ENCODE data around the gene EPHA8.

Gene EPHA8

DNA sequence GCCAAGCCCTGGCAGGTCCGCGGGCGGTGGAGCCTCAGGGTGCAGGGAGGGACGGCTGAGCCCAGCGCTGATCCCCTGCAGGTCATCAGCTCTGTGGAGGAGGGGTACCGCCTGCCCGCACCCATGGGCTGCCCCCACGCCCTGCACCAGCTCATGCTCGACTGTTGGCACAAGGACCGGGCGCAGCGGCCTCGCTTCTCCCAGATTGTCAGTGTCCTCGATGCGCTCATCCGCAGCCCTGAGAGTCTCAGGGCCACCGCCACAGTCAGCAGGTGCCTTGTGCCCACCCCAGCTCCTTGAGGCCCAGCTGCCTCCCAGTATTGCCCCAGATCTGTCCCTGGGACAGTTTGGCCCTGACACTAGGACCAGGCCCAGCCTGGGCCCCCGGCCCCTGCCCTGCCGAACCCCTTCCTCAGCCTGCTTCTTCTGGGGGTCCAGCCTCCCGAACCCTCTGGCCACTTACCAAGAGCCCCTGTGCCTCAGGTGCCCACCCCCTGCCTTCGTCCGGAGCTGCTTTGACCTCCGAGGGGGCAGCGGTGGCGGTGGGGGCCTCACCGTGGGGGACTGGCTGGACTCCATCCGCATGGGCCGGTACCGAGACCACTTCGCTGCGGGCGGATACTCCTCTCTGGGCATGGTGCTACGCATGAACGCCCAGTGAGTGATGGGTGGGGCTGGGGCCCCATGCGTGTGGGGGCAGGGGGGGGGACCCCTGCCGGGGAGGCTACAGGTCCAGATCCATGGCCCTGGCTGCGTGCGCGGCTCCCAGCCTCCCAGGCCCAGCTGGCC lies 37.7 kb downstream of the EPHA8 start:
- no peaks in the 10 kb centered on the region; the same call in 1 of the 2 replicates for H3K4me1 ChIP-seq (ENCODE audit: control insufficient read depth, insufficient read depth, low read length)
- no CpG with 5 or more reads among the region's 39 CpGs for WGBS (ENCODE audit: insufficient coverage, insufficient read length)
- no peak overlapping the region for H3K4me3 ChIP-seq (ENCODE audit: low read length)
- H3K27ac ChIP-seq (ENCODE audit: low read length), result no peak overlapping the region
- H3K9me3 ChIP-seq (ENCODE audit: control insufficient read depth, insufficient read depth, low read length), result no peaks in the 10 kb centered on the region
- DNase-seq (ENCODE audit: low read depth, low spot score), result no peak
- H3K36me3 ChIP-seq (ENCODE audit: control insufficient read depth, insufficient read depth, low read length), result no peaks in the 10 kb centered on the region
- no peaks in the 10 kb centered on the region for H3K27me3 ChIP-seq (ENCODE audit: control insufficient read depth, insufficient read depth, low read length)

DNA sequence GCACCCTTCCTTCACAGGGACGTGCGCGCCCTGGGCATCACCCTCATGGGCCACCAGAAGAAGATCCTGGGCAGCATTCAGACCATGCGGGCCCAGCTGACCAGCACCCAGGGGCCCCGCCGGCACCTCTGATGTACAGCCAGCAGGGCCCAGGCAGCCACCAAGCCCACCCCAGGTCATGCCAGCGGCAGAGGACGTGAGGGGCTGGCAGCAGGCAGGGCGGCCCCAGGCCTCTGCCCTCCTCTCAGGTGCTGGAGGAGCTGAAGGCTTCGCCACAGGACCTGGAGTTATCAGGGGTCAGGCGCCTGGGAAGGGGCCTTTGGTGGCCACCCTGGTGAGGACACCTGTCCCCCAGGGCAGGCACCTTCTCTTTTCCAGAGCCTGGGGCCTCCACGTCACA lies 38.3 kb downstream of the EPHA8 start:
- WGBS (ENCODE audit: insufficient coverage, insufficient read length), result no CpG with 5 or more reads among the region's 12 CpGs
- Histone ChIP-seq H3K27me3 (ENCODE audit: control insufficient read depth, insufficient read depth, low read length) (no peaks in the 10 kb centered on the region), H3K9me3 (ENCODE audit: control insufficient read depth, insufficient read depth, low read length) (no peaks in the 10 kb centered on the region), H3K27ac (ENCODE audit: low read length) (no peak overlapping the region), H3K4me1 (ENCODE audit: control insufficient read depth, insufficient read depth, low read length) (no peaks in the 10 kb centered on the region; the same call in 1 of the 2 replicates), H3K4me3 (ENCODE audit: low read length) (no peak overlapping the region), H3K36me3 (ENCODE audit: control insufficient read depth, insufficient read depth, low read length) (no peaks in the 10 kb centered on the region)
- DNase-seq (ENCODE audit: low read depth, low spot score), result no peak

DNA sequence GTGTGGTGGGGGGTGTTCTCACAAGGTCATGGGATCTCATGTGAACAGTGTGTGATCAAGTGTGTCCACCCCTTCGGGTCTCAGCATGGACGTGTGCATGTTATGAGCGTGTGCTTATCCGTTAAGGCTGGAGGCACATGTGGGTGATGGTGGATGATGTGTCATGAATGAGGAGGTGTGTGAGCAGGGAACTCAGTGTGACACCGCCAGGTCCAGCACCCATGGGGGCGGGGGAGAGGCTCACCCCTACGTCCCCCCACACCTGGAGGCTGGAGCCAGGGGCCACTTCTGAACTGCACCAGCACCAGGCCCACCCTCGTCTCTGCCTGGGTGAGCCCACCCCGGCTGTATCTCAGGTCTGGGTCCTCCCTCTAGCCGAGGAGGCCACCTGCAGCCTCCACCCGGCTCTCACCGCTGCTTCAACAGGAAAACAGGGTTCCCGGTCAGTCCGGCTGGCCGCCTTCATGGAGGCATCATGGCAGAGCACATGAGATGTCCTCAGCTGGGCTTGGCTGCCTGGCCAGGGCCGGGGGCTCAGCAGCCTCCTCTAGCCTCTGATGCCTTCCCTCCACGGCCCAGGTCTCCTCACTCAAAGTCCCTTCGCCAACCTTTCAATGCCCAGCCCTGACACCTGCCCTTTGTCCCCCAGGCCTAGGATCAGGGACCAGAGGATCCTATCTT lies 38.9 kb downstream of the EPHA8 start:
- Histone ChIP-seq H3K27me3 (ENCODE audit: control insufficient read depth, insufficient read depth, low read length) (no peaks in the 10 kb centered on the region), H3K4me3 (ENCODE audit: low read length) (no peak overlapping the region), H3K4me1 (ENCODE audit: control insufficient read depth, insufficient read depth, low read length) (no peaks in the 10 kb centered on the region; the same call in 1 of the 2 replicates), H3K9me3 (ENCODE audit: control insufficient read depth, insufficient read depth, low read length) (no peaks in the 10 kb centered on the region), H3K27ac (ENCODE audit: low read length) (no peak overlapping the region), H3K36me3 (ENCODE audit: control insufficient read depth, insufficient read depth, low read length) (no peaks in the 10 kb centered on the region)
- no CpG with 5 or more reads among the region's 18 CpGs for WGBS (ENCODE audit: insufficient coverage, insufficient read length)
- DNase-seq (ENCODE audit: low read depth, low spot score), result no peak

DNA sequence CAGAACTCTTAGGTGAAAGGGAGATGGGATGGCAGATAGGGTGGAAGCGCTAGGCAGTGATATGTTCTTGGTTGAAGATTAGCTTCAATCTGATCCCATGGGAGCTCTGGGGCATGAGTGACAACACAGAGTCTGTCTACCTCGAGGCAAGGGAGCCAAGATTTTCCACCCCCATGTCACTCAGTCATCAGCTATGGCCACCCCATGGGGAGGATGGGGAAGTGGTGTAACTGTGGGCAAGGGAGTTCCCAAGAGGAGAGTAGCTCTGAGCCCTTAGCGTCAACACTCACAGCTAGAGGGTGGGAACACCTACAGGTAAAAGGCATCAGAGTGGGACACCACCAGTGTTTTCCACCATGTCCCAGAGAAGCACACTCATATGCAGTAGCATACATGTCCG lies 42.9 kb downstream of the EPHA8 start:
- Histone ChIP-seq H3K27me3 (ENCODE audit: control insufficient read depth, insufficient read depth, low read length) (no peaks in the 10 kb centered on the region), H3K4me1 (ENCODE audit: control insufficient read depth, insufficient read depth, low read length) (no peaks in the 10 kb centered on the region), H3K9me3 (ENCODE audit: control insufficient read depth, insufficient read depth, low read length) (no peaks in the 10 kb centered on the region), H3K36me3 (ENCODE audit: control insufficient read depth, insufficient read depth, low read length) (no peaks in the 10 kb centered on the region), H3K4me3 (ENCODE audit: low read length) (no peak overlapping the region), H3K27ac (ENCODE audit: low read length) (no peak overlapping the region)
- no CpG with 5 or more reads among the region's 4 CpGs for WGBS (ENCODE audit: insufficient coverage, insufficient read length)
- DNase-seq (ENCODE audit: low read depth, low spot score), result no peak

DNA sequence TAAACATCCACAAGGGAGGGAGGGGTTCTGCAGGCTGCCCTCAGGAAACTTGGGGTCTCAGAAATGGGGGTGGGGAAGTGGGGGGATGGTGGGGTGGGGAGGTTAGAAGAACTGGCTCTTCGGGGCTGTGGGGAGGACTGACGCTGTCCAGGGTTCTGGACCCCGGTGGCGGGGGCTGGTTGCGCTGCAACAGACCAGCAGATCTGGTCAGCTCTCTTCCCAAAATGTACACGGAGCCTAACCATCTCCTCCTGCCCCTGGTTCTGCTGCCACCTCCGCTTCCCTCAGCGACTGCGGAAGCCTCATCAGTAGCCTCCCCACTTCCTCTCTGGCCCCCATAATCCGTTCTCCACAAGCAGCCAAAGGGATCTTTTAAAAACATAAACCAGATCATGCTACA lies 43.9 kb downstream of the EPHA8 start:
- Histone ChIP-seq H3K9me3 (ENCODE audit: control insufficient read depth, insufficient read depth, low read length) (no peaks in the 10 kb centered on the region), H3K36me3 (ENCODE audit: control insufficient read depth, insufficient read depth, low read length) (no peaks in the 10 kb centered on the region), H3K4me3 (ENCODE audit: low read length) (no peak overlapping the region), H3K27ac (ENCODE audit: low read length) (no peak overlapping the region), H3K4me1 (ENCODE audit: control insufficient read depth, insufficient read depth, low read length) (no peaks in the 10 kb centered on the region), H3K27me3 (ENCODE audit: control insufficient read depth, insufficient read depth, low read length) (no peaks in the 10 kb centered on the region)
- WGBS (ENCODE audit: insufficient coverage, insufficient read length), result no CpG with 5 or more reads among the region's 10 CpGs
- DNase-seq (ENCODE audit: low read depth, low spot score), result no peak

DNA sequence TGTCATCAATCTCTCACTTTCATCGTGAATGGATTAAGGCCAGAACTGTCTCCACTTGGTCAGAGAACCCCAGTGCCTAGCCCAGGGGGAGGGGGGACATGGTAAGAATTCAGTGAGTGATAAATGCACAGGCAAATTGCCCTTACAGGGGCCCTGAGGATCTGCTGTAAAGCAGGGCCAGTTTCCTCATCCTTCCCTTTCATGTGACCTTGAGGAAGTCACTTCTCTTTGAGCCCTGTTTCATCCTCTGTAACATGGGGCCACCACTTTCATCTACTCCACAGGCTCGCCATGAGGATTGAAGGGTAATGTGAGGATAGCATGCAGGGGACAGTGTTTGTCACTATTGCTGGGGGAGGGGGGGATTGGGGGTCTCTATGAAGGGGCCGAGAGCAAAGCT lies 45.1 kb downstream of the EPHA8 start:
- H3K27ac ChIP-seq (ENCODE audit: low read length), result no peak overlapping the region
- H3K9me3 ChIP-seq (ENCODE audit: control insufficient read depth, insufficient read depth, low read length), result no peaks in the 10 kb centered on the region
- DNase-seq (ENCODE audit: low read depth, low spot score), result no peak
- H3K4me3 ChIP-seq (ENCODE audit: low read length), result no peak overlapping the region
- no peaks in the 10 kb centered on the region for H3K36me3 ChIP-seq (ENCODE audit: control insufficient read depth, insufficient read depth, low read length)
- H3K27me3 ChIP-seq (ENCODE audit: control insufficient read depth, insufficient read depth, low read length), result no peaks in the 10 kb centered on the region
- no peaks in the 10 kb centered on the region for H3K4me1 ChIP-seq (ENCODE audit: control insufficient read depth, insufficient read depth, low read length)
- WGBS (ENCODE audit: insufficient coverage, insufficient read length), result no CpG with 5 or more reads among the region's 3 CpGs

DNA sequence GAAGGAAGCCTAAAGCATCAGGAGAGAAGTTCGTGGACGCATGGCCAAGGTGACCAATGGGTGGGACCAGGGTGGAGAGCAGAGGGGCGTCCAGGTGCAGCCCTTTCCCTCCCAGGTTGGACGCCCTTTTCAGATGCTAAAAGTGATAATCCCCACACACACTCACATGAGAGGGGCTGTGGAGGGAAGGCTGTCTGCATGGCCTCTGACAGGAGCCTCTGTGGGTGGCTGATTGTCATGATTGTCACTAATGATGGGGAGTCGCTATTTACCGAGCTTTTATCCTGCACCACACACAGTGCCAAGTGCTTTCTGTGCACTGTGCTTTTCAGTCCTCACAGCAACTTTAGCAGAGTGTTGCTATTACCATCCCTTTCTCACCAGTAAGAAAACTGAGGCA lies 46.0 kb downstream of the EPHA8 start:
- no peaks in the 10 kb centered on the region for H3K9me3 ChIP-seq (ENCODE audit: control insufficient read depth, insufficient read depth, low read length)
- H3K4me3 ChIP-seq (ENCODE audit: low read length), result no peak overlapping the region
- no peak for DNase-seq (ENCODE audit: low read depth, low spot score)
- no peaks in the 10 kb centered on the region for H3K4me1 ChIP-seq (ENCODE audit: control insufficient read depth, insufficient read depth, low read length)
- H3K27ac ChIP-seq (ENCODE audit: low read length), result no peak overlapping the region
- H3K27me3 ChIP-seq (ENCODE audit: control insufficient read depth, insufficient read depth, low read length), result no peaks in the 10 kb centered on the region
- H3K36me3 ChIP-seq (ENCODE audit: control insufficient read depth, insufficient read depth, low read length), result no peaks in the 10 kb centered on the region
- WGBS (ENCODE audit: insufficient coverage, insufficient read length), result no CpG with 5 or more reads among the region's 6 CpGs

DNA sequence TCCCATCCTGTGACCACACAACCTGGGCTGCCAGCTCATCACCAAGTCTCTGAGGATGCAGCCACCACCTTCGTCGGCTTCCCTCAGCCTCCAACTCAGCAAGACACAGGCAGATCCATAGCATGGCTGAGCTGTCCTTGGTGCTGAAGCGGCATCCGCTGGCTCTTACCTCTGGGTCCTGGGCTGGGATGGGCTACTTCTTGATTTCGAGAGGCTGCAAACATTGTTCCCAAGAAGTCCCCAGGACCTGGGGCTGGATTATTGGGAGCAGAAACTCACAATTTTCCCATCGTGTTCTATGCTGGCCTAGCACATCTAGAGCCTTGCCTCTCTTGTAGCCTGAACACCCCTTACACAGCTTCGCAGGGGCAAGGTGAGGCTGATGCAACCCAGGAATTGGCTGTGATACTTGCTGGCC lies 48.2 kb downstream of the EPHA8 start:
- WGBS (ENCODE audit: insufficient coverage, insufficient read length), result no CpG with 5 or more reads among the region's 7 CpGs
- H3K36me3 ChIP-seq (ENCODE audit: control insufficient read depth, insufficient read depth, low read length), result no peaks in the 10 kb centered on the region
- no peaks in the 10 kb centered on the region for H3K27me3 ChIP-seq (ENCODE audit: control insufficient read depth, insufficient read depth, low read length)
- no peak overlapping the region for H3K27ac ChIP-seq (ENCODE audit: low read length)
- no peaks in the 10 kb centered on the region for H3K9me3 ChIP-seq (ENCODE audit: control insufficient read depth, insufficient read depth, low read length)
- DNase-seq (ENCODE audit: low read depth, low spot score), result peak; percentile 75
- no peaks in the 10 kb centered on the region for H3K4me1 ChIP-seq (ENCODE audit: control insufficient read depth, insufficient read depth, low read length)
- no peak overlapping the region for H3K4me3 ChIP-seq (ENCODE audit: low read length)

DNA sequence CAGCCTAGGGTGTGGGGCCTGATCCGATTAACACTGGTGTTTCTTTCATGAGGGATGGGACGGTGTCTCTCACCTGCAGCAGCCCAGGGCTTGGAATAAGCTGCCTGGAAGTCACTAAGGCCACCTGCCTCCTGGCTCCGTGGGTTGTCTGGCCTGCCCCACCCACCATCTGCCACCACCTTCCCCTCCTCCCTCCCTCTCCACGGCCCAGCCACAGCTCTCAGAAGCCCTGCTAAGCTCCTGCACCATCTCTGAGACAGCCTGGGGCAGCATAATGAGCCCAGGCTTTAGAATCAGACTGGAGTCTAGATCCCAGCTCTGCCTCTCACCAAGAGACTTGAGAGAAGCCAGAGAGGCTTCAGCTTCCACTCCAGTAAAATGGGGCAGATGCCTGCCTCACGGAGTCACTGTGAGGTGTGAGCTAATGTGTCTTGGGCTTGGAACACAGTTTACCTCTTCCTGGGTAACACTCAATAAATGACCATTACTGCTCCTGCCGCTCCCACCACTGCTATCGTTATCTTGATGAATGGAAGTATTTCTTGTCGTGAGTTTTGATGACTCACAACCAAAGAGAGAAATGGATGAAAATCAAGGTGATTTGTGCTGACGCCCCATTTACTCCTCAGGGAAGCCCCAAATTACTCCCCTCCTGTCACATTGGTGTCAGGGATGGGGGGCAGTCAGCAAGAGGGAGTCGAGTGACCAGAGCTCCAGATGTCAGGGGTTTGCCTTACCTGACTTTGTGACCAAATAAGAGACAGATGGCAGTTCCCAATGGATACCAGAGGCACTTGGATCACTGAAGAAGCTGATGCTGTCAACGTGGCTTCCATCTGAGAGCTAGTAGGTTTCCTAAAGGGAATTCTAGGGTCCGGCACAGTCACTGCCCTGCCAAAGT lies 49.6 kb downstream of the EPHA8 start:
- H3K27me3 ChIP-seq (ENCODE audit: control insufficient read depth, insufficient read depth, low read length), result no peaks in the 10 kb centered on the region

DNA sequence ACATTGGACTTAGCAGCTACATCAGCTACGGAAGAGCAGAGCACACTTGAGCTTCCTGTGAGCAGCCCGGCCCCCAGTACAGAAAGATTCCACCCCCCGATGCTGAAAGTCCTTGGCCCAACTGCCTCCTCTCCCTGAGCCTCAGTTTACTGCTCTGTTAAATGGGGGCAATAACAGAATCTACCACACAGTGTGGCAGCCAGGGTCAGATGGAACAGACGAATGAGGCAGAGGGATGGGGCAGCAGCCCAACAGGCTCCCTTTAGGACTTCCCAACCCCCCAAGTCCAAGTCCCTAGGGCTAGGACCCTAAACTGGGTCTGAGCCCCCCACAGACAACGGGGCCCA lies 50.3 kb downstream of the EPHA8 start:
- Histone ChIP-seq H3K9me3 (ENCODE audit: control insufficient read depth, insufficient read depth, low read length) (no peaks in the 10 kb centered on the region), H3K27ac (ENCODE audit: low read length) (no peak overlapping the region), H3K27me3 (ENCODE audit: control insufficient read depth, insufficient read depth, low read length) (no peaks in the 10 kb centered on the region), H3K4me1 (ENCODE audit: control insufficient read depth, insufficient read depth, low read length) (no peaks in the 10 kb centered on the region), H3K4me3 (ENCODE audit: low read length) (no peak overlapping the region), H3K36me3 (ENCODE audit: control insufficient read depth, insufficient read depth, low read length) (no peaks in the 10 kb centered on the region)
- DNase-seq (ENCODE audit: low read depth, low spot score), result no peak
- WGBS (ENCODE audit: insufficient coverage, insufficient read length), result no CpG with 5 or more reads among the region's 5 CpGs

More for the DNA sequence above, 49.6 kb downstream of the EPHA8 start:
- no peak overlapping the region for H3K4me3 ChIP-seq (ENCODE audit: low read length)
- H3K9me3 ChIP-seq (ENCODE audit: control insufficient read depth, insufficient read depth, low read length), result no peaks in the 10 kb centered on the region
- WGBS (ENCODE audit: insufficient coverage, insufficient read length), result no CpG with 5 or more reads among the region's 12 CpGs
- H3K4me1 ChIP-seq (ENCODE audit: control insufficient read depth, insufficient read depth, low read length), result no peaks in the 10 kb centered on the region
- H3K27ac ChIP-seq (ENCODE audit: low read length), result no peak overlapping the region
- H3K36me3 ChIP-seq (ENCODE audit: control insufficient read depth, insufficient read depth, low read length), result no peaks in the 10 kb centered on the region
- no peak for DNase-seq (ENCODE audit: low read depth, low spot score)
